K562 (cell line): ENCODE measurements around the gene SKIL. TPM values are rescaled to one million over a fixed set of nuclear protein-coding genes. Genes with fewer than 3 reads are reported as not detected.

Experiments used
- ARID1B ChIP-seq: fragments of 450-650 bp; IDR thresholded peaks from 2 replicates; pipeline ENCODE4 v1.6.1; 2016; ENCODE audit warnings: antibody characterized with exemption, mild to moderate bottlenecking, inconsistent platforms
- CXXC5 ChIP-seq: fragments of 250-450 bp; sonication (Bioruptor Pico); IDR thresholded peaks from 2 replicates; pipeline ENCODE4 v1.8.0; 2022; ENCODE audit warnings: inconsistent platforms, mild to moderate bottlenecking, moderate library complexity
- DEAF1 ChIP-seq: fragments of 450-650 bp; formaldehyde crosslinking; IDR thresholded peaks from 2 replicates; pipeline ENCODE4 v1.4.0; 2020; ENCODE audit warnings: mild to moderate bottlenecking, moderate library complexity
- HSF4 ChIP-seq: fragments of 250-450 bp; sonication (Bioruptor Pico); IDR thresholded peaks from 2 replicates; pipeline ENCODE4 v2.1.2; 2022; ENCODE audit warnings: mild to moderate bottlenecking, moderate library complexity, borderline replicate concordance
- ILK ChIP-seq: fragments of 450-650 bp; IDR thresholded peaks from 2 replicates; pipeline ENCODE4 v1.6.1; 2016; ENCODE audit warnings: missing genetic modification characterization, low read depth, mild to moderate bottlenecking, missing compliant biosample characterization, moderate library complexity, borderline replicate concordance
- LARP7 ChIP-seq: fragments of 450-650 bp; IDR thresholded peaks from 2 replicates; pipeline ENCODE4 v1.6.1; 2016
- NCOA1 ChIP-seq: fragments of 450-650 bp; IDR thresholded peaks from 2 replicates; pipeline ENCODE4 v1.6.1; 2016; ENCODE audit warnings: low read depth
- STAT5A ChIP-seq: IDR thresholded peaks from 2 replicates; pipeline ENCODE4 v1.6.1; 2012; ENCODE audit warnings: low read length, inconsistent platforms, borderline replicate concordance
- ZBTB11 ChIP-seq, 3 experiments: fragments of 200-800 bp in 1 of 3; fragments of 250-450 bp in 1 of 3; fragments of 450-650 bp in 1 of 3; sonication (Bioruptor Pico) in 1 of 3; sonication (Bioruptor generic) in 1 of 3; formaldehyde crosslinking in 1 of 3; IDR thresholded peaks; 2 replicates each; pipeline versions ENCODE4 v1.6.1 to v1.8.0; 2016 to 2022; ENCODE audit warnings: mild to moderate bottlenecking in 2 of 3, missing genetic modification characterization in 2 of 3, missing compliant biosample characterization in 1 of 3, moderate library complexity in 1 of 3
- ZBTB7A ChIP-seq: IDR thresholded peaks from 2 replicates; pipeline ENCODE4 v1.6.1; 2011; ENCODE audit warnings: low read depth, mild to moderate bottlenecking, low read length, moderate library complexity, borderline replicate concordance; ENCODE audit not compliant: control insufficient read depth
- polyA plus RNA-seq, 8 experiments: library from polyadenylated mRNA; depleted of rRNA in 4 of 8; stranded (reverse) in 5 of 8; unstranded in 3 of 8; fragments of >200 nt; fragmentation: Nextera tagmentation in 2 of 8; fragmentation: Illumina TruSeq in 1 of 8; extraction: Ambion mirVana in 2 of 8; extraction: Trizol in 1 of 8; gene quantifications; 2 replicates each; pipeline versions ENCODE4 v1.2.1 to v1.2.3, GENCODE V29; 2011 to 2014; ENCODE audit warnings: inconsistent platforms in 1 of 8, missing spikeins in 1 of 8
- total RNA-seq, 7 experiments: library from RNA; depleted of rRNA in 6 of 7; stranded (reverse); fragments of >200 nt in 6 of 7; fragmentation: Illumina TruSeq in 2 of 7; extraction: Trizol in 2 of 7; gene quantifications; 2 replicates each; pipeline versions ENCODE4 v1.2.1 to v1.2.3, GENCODE V29; 2011 to 2021; ENCODE audit warnings: low replicate concordance in 1 of 7
- TF ChIP-seq, protein P1 (sequence below): fragments of 250-450 bp; sonication (Bioruptor Pico); IDR thresholded peaks from 2 replicates; pipeline ENCODE4 v1.5.0; 2021; ENCODE audit warnings: mild to moderate bottlenecking, moderate library complexity
- TF ChIP-seq, protein P2 (sequence below): fragments of 450-650 bp; formaldehyde crosslinking; IDR thresholded peaks from 2 replicates; pipeline ENCODE4 v1.4.0; 2022; ENCODE audit warnings: mild to moderate bottlenecking, moderate library complexity
- TF ChIP-seq, protein P3 (sequence below): fragments of 450-650 bp; formaldehyde crosslinking; IDR thresholded peaks from 2 replicates; pipeline ENCODE4 v1.4.0; 2020; ENCODE audit warnings: mild to moderate bottlenecking, mixed read lengths
- TF ChIP-seq, protein P4 (sequence below), 2 experiments: fragments of 450-650 bp; conservative IDR thresholded peaks; 2 replicates each; pipeline ENCODE4 v1.6.1; 2017; ENCODE audit warnings: mild to moderate bottlenecking in 2 of 2, moderate library complexity in 2 of 2

Gene SKIL
- total and polyA plus RNA-seq, 9 of the 15 experiments (the other 6 are each of a cell fraction or from before 2014, with no cell fraction given): 4.3 to 19.1 (median 9.7) TPM

- TF ChIP-seq, protein P1, sequence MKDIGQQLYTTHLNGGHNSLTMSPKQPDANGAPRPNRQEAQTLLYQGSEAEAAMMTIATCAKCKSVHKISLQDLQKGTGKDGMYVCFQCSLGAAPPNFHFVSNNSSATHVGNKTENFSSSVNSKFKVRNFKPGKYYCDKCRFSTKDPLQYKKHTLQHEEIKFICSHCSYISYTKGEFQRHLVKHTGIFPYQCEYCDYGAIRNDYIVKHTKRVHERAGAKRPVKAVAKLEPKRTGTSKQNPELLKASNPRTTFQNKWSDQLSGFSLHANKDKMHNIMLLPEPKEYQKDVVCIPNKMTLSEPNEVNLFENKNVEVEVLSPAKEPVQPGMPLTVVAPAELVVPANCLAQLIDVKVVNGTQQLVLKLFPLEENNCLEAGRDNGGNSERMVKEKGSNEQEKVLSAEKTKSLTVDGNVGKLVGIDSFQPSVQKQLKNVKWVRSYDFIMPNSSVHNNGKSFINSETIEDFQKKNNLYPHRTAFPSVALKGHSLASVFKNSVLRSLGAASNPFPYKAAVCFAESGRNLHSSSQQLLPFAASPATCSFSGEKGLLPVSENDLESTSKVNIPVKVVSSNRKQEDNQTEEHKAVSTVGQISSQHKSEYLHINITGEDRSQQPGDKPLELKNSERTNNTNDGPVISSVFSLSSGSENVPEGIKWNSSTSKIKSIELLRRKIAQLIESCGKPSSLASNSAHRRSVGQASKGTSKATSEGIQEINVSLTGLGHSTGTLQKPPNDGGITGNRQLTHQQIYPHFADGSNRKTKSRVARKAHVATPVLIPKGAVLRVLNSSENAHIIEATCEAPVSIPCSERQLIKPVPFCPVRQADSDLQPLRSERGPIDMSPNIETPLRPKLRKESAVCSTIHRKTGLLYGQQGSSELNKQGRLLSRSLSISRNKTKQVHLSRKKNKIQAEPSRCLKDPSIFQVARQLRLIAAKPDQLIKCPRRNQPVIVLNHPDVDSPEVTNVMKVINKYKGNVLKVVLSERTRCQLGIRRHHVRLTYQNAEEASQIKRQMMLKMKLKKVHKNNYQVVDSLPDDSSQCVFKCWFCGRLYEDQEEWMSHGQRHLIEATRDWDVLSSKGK (CRISPR knock-in tag): no peak
- TF ChIP-seq NCOA1 (no peak), ILK (tag) (no peak), ZBTB7A (peak; percentile 22; the same call in 1 of the 2 replicates), CXXC5 (CRISPR knock-in tag) (peak; percentile 71), LARP7 (no peak), HSF4 (CRISPR knock-in tag) (no peak), DEAF1 (CRISPR knock-in tag) (no peak), STAT5A (peak; percentile 86), ZBTB11 (CRISPR knock-in tag; IDR thresholded peaks at IDR 0.05) (0 out of 6 replicates have a peak, but pooled peaks of 1 of the 3 experiments have one; percentile 23), ARID1B (peak; percentile 92)
- TF ChIP-seq, protein P2, sequence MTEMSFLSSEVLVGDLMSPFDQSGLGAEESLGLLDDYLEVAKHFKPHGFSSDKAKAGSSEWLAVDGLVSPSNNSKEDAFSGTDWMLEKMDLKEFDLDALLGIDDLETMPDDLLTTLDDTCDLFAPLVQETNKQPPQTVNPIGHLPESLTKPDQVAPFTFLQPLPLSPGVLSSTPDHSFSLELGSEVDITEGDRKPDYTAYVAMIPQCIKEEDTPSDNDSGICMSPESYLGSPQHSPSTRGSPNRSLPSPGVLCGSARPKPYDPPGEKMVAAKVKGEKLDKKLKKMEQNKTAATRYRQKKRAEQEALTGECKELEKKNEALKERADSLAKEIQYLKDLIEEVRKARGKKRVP (CRISPR knock-in tag): no peak
- TF ChIP-seq, protein P3, sequence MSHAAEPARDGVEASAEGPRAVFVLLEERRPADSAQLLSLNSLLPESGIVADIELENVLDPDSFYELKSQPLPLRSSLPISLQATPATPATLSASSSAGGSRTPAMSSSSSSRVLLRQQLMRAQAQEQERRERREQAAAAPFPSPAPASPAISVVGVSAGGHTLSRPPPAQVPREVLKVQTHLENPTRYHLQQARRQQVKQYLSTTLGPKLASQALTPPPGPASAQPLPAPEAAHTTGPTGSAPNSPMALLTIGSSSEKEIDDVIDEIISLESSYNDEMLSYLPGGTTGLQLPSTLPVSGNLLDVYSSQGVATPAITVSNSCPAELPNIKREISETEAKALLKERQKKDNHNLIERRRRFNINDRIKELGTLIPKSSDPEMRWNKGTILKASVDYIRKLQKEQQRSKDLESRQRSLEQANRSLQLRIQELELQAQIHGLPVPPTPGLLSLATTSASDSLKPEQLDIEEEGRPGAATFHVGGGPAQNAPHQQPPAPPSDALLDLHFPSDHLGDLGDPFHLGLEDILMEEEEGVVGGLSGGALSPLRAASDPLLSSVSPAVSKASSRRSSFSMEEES: no peak
- TF ChIP-seq, protein P4, sequence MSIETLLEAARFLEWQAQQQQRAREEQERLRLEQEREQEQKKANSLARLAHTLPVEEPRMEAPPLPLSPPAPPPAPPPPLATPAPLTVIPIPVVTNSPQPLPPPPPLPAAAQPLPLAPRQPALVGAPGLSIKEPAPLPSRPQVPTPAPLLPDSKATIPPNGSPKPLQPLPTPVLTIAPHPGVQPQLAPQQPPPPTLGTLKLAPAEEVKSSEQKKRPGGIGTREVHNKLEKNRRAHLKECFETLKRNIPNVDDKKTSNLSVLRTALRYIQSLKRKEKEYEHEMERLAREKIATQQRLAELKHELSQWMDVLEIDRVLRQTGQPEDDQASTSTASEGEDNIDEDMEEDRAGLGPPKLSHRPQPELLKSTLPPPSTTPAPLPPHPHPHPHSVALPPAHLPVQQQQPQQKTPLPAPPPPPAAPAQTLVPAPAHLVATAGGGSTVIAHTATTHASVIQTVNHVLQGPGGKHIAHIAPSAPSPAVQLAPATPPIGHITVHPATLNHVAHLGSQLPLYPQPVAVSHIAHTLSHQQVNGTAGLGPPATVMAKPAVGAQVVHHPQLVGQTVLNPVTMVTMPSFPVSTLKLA (conservative IDR thresholded peaks at IDR 0.05): no peak
These were observed 4.2 kb downstream of the SKIL start (continued) for GRCh38 chr3:170361711-170362110.
